GM20000 (cell line): Measurements from ENCODE around the gene MTFR2.

Source experiments
- DNase-seq: peaks from one replicate; pipeline ENCODE4 v3.0.0; 2012; ENCODE audit warnings: low spot score
- CTCF ChIP-seq: IDR thresholded peaks from 2 replicates; pipeline ENCODE4 v1.5.1; 2012; ENCODE audit warnings: mild to moderate bottlenecking, control low read depth; ENCODE audit errors: extremely low read depth, missing control alignments

Gene MTFR2

GRCh38 chr6:136249811-136250685 lies at the start of gene MTFR2:
TSS of gene MTFR2 (minus strand) at chr6:136250311. CDS start at chr6:136249099, 1,212 bp downstream.
- TF ChIP-seq CTCF, result no peak
- DNase-seq, result peak; percentile 92

- no peak for DNase-seq
- no peak for TF ChIP-seq CTCF
These were observed 44.5 kb upstream of the MTFR2 start for GRCh38 chr6:136294621-136295020.

- DNase-seq, result peak; percentile 38
- TF ChIP-seq CTCF, result no peak
These were observed 40.4 kb upstream of the MTFR2 start for GRCh38 chr6:136290410-136291010.

- peak; percentile 93 for DNase-seq
- TF ChIP-seq CTCF, result no peak
These were observed 39.7 kb upstream of the MTFR2 start, which contains the start of gene BCLAF1 for GRCh38 chr6:136289579-136290409. TSS of gene BCLAF1 (minus strand) at chr6:136289846. CDS start at chr6:136279866, 9,980 bp downstream.

- TF ChIP-seq CTCF, result no peak
- peak; percentile 80 for DNase-seq
These were observed 39.1 kb upstream of the MTFR2 start for GRCh38 chr6:136289327-136289578.

GRCh38 chr6:136288566-136289326 lies 38.6 kb upstream of the MTFR2 start:
- DNase-seq, result peak; percentile 33
- TF ChIP-seq CTCF, result no peak
